CD4-positive, CD25-positive, alpha-beta regulatory T cell (primary cell): ENCODE data around the gene PSG6. TPM values are rescaled to one million over a fixed set of nuclear protein-coding genes. Genes with fewer than 3 reads are reported as not detected.
A peak's percentile ranks its signal among the peaks of the same experiment; 100 is the strongest.
"Not testable (repeated sequence)": the region's sequence is repeated elsewhere in the genome, so short reads cannot be mapped to it uniquely, and the experiment has no call there.

Experiments used
- ATAC-seq, 2 donors: fragments of 150-1000 bp; cut with Tn5 transposase; one replicate each; pipeline ENCODE4 v1.10.0; 2021; ENCODE audit warnings: low read depth in 2 of 2, moderate number of reproducible peaks in 2 of 2, moderate library complexity in 1 of 2
- DNase-seq, 3 donors: peaks; one replicate each; pipeline versions ENCODE4 v3.0.0 to v3.0.0-alpha.2; 2012 to 2022; ENCODE audit warnings: mixed read lengths in 1 of 3
- H3K27ac ChIP-seq: one replicate; pipeline ENCODE4 v1.7.0; 2013; ENCODE audit warnings: mild to moderate bottlenecking, low read length; ENCODE audit not compliant: insufficient read depth, poor library complexity, severe bottlenecking
- H3K27me3 ChIP-seq: one replicate; pipeline ENCODE4 v1.7.0; 2013; ENCODE audit warnings: low read length; ENCODE audit not compliant: control insufficient read depth, insufficient read depth
- H3K36me3 ChIP-seq: one replicate; pipeline ENCODE4 v1.7.0; 2013; ENCODE audit warnings: mild to moderate bottlenecking, low read length, moderate library complexity; ENCODE audit not compliant: control insufficient read depth, insufficient read depth
- H3K4me1 ChIP-seq: 2 replicates; pipeline ENCODE4 v1.7.0; 2013; ENCODE audit warnings: mild to moderate bottlenecking, low read length; ENCODE audit not compliant: insufficient read depth, control insufficient read depth, poor library complexity, severe bottlenecking
- H3K4me3 ChIP-seq: one replicate; pipeline ENCODE4 v1.7.0; 2013; ENCODE audit warnings: low read depth, mild to moderate bottlenecking, low read length, moderate library complexity
- H3K9me3 ChIP-seq, 2 experiments: 1 replicate in 1 of 2; 2 replicates in 1 of 2; pipeline ENCODE4 v1.7.0; 2013; ENCODE audit warnings: low read length in 2 of 2, mild to moderate bottlenecking in 1 of 2, moderate library complexity in 1 of 2; ENCODE audit not compliant: control insufficient read depth in 2 of 2
- H3K27ac Mint-ChIP-seq, 3 donors: one replicate each; pipeline ENCODE4 v1.8.0; 2020 to 2022; ENCODE audit warnings: mild to moderate bottlenecking in 3 of 3, mixed read lengths in 3 of 3, moderate library complexity in 2 of 3
- H3K27me3 Mint-ChIP-seq: one replicate; pipeline ENCODE4 v1.8.0; 2022; ENCODE audit warnings: mild to moderate bottlenecking, mixed read lengths
- H3K36me3 Mint-ChIP-seq: one replicate; pipeline ENCODE4 v1.8.0; 2020; ENCODE audit warnings: mixed read lengths
- H3K4me1 Mint-ChIP-seq, 4 donors: one replicate each; pipeline ENCODE4 v1.8.0; 2020 to 2022; ENCODE audit warnings: mixed read lengths in 4 of 4, mild to moderate bottlenecking in 1 of 4
- H3K4me3 Mint-ChIP-seq, 4 donors: one replicate each; pipeline ENCODE4 v1.8.0; 2020 to 2022; ENCODE audit warnings: mild to moderate bottlenecking in 4 of 4, mixed read lengths in 4 of 4, moderate library complexity in 3 of 4
- H3K9me3 Mint-ChIP-seq, 7 donors: one replicate each; pipeline ENCODE4 v1.8.0; 2020 to 2022; ENCODE audit warnings: mixed read lengths in 7 of 7, mild to moderate bottlenecking in 3 of 7, moderate library complexity in 2 of 7
- polyA plus RNA-seq, 4 donors: library from polyadenylated mRNA; unstranded; fragments of 300-500 nt; fragmentation: Illumina TruSeq; gene quantifications; one replicate each; pipeline ENCODE4 v1.2.3, GENCODE V29; 2021
- total RNA-seq: library from RNA; stranded (reverse); gene quantifications from one replicate; pipeline ENCODE4 v1.2.3, GENCODE V29; 2022

PSG6 gene
- total and polyA plus RNA-seq, 5 donors from 2014 or later, result 0.37 TPM; not detected in 4

DNA sequence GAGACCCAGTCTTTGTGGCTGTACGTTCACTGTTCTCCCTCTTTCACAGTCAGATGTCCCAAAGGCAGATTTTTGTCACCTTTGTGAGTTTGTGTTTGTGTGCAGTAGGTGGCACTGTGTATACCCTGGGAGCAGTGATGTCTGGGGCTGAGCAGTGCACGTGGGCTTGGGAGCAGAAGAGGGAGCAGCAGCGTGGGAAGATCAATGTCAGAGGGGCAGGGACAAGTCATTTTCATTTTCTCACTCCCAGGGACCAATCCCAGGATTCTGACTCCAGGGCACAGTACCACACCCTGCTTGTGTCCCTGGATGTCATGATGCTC lies 2.0 kb upstream of the PSG6 start:
- H3K36me3 ChIP-seq, result no peaks in the 10 kb centered on the region
- no peak overlapping the region for H3K4me3 ChIP-seq
- H3K27ac ChIP-seq, result no peak overlapping the region
- H3K27ac Mint-ChIP-seq, result no peak overlapping the region
- no peaks in the 10 kb centered on the region for H3K27me3 ChIP-seq
- no peaks in the 10 kb centered on the region for H3K9me3 ChIP-seq
- DNase-seq (no peak), ATAC-seq (no peak)
- no peak overlapping the region for H3K4me3 Mint-ChIP-seq
- H3K9me3 Mint-ChIP-seq, result peaks cover 0 to 5% (median 0%) of the 10 kb centered on the region in 7 donors
- no peaks in the 10 kb centered on the region for H3K4me1 Mint-ChIP-seq
- no peaks in the 10 kb centered on the region for H3K36me3 Mint-ChIP-seq
- H3K27me3 Mint-ChIP-seq, result peaks cover 8% of the 10 kb centered on the region
- H3K4me1 ChIP-seq, result no peaks in the 10 kb centered on the region

DNA sequence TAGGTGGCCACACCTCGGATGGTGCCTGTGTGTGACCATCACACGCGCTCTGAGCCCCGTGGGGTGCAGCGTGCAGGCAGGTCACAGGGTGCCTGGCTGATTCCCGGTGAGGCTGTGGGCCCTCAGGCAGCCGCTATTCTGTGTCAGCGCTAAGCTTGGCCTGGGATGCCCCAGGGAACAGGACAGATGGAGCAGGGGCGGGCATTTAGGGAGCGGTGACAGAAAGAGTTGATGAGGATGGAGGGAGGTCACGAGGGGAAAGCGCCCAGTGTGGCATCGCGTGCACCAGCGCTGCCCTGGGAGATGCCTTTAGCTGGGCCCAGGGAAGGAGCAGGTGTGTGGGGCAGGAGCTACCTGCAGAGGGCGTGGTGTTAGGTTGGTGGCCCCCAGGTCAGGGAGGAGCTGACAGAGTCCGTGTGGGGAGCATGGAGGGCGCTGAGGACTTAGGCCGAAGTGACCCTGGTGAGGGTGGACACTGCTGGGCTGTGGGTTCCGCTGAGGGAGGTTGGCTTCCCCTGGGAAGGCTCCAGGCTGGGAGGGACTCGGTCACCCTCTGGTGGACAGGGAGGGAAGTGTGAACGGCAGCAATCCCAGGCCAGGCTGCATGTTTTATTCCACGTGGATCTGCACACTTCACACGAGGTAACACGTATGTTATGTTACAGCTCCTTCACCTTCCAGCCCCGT lies 1.5 kb upstream of the PSG6 start:
- not testable (repeated sequence) for H3K27ac ChIP-seq, H3K9me3 Mint-ChIP-seq, H3K4me3 ChIP-seq, H3K36me3 ChIP-seq, H3K4me1 Mint-ChIP-seq, H3K27me3 Mint-ChIP-seq, H3K27ac Mint-ChIP-seq, H3K4me1 ChIP-seq, H3K36me3 Mint-ChIP-seq, H3K4me3 Mint-ChIP-seq, H3K9me3 ChIP-seq, ATAC-seq, H3K27me3 ChIP-seq, DNase-seq

DNA sequence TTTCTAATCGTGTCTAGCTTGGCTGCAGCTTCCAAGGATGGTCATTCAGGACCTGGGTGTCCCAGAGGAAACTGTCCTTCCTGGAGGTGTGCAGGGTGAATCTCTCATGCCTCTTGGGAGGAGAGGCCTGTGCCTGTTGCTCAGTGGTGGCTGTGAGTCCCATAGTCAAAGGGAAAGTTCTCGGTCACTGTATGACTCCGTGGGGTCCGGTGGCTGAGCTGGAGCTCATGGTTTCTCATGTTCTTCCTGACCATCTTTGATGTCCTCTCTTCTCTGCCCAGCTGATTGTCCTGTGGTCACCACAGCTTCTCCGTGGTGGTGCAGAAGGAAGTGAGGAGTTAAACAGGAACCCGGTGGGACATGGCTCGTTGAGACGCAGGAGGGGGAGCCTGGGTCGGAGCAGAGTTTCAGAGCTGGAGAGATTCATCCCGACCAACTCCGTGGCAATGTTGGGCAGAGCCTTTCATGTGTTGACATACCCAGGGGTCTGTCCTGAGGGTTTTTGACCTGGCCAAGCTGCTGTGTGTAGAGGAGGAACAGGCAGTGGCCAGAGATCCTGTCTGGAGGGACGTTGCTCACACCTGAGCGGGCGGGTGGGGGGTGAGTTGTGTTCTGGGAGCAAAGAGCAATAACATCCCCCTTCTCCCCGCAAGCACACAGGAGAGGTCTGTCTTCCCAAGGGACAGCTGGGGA lies 829 bp upstream of the PSG6 start:
- H3K9me3 ChIP-seq, H3K4me3 Mint-ChIP-seq, DNase-seq, ATAC-seq, H3K36me3 ChIP-seq, H3K27me3 ChIP-seq, H3K27me3 Mint-ChIP-seq, H3K9me3 Mint-ChIP-seq, H3K4me1 ChIP-seq, H3K27ac Mint-ChIP-seq, H3K27ac ChIP-seq, H3K4me3 ChIP-seq, H3K4me1 Mint-ChIP-seq, H3K36me3 Mint-ChIP-seq: not testable (repeated sequence)

DNA sequence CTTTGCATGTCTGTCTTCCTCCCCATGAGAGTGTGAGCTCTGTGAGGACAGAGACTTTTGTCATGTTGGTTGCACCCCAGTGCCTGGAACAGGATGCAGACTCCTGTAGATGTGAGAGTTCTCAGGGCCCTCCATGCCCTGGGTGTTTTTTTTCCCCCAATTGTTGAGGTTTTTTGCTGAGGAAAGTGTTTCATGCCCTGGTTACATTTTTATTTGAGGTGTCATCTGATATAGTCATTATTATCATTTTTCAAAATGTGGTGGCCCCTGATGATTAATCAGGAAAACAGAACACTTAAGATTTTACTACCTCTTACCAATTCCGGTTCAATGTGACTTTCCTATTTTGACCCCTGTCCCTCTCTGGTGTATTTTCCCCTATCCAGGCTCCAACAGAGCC lies 763 bp downstream of the PSG6 start:
- not testable (repeated sequence) for H3K4me1 ChIP-seq, H3K36me3 Mint-ChIP-seq, ATAC-seq, H3K27me3 Mint-ChIP-seq, H3K9me3 Mint-ChIP-seq, H3K9me3 ChIP-seq, H3K4me3 ChIP-seq, DNase-seq, H3K4me1 Mint-ChIP-seq, H3K4me3 Mint-ChIP-seq, H3K36me3 ChIP-seq, H3K27ac ChIP-seq, H3K27me3 ChIP-seq
- peak overlapping the region in 1 of 3 donors; percentile 45 for H3K27ac Mint-ChIP-seq

DNA sequence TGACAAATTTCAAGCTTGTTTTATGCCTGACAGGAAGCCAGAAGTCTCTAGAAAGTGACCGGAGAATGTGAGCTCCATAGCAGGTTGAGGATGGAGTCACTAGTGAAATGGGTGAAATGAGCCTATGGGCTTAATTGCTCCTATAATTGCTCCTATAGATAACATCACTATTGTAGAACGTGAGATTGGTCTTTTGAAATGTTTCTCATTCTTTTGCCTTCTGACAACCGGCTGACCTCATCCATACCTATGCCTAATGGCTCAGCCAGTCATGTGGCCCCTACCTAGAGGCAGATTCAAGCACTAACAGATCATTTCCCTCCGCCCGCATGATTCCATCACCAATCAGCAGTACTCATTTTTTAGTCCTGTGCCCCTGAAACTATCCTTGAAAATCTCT lies 4.2 kb downstream of the PSG6 start:
- H3K27ac Mint-ChIP-seq, H3K27me3 Mint-ChIP-seq, H3K27ac ChIP-seq, ATAC-seq, H3K36me3 ChIP-seq, H3K4me3 Mint-ChIP-seq, H3K4me1 ChIP-seq, H3K9me3 ChIP-seq, H3K27me3 ChIP-seq, DNase-seq, H3K4me3 ChIP-seq, H3K4me1 Mint-ChIP-seq, H3K36me3 Mint-ChIP-seq, H3K9me3 Mint-ChIP-seq: not testable (repeated sequence)

DNA sequence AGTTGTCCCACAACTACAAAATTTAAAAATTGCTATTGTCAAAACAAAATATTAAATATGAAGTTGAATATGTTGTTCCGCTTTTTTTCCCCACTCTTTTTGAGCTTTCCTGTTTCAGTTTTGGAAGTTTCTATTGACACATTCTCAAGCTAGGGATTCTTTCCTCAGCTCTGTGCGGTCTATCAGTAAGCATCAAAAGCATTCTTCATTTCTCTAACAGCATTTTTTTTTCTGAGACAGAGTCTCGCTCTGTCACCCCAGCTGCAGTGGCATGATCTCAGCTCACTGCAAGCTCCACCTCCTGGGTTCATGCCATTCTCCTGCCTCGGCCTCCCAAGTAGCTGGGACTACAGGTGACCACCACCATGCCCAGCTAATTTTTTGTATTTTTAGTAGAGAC lies 4.8 kb downstream of the PSG6 start:
- H3K27ac ChIP-seq, H3K27me3 ChIP-seq, H3K27ac Mint-ChIP-seq, H3K36me3 ChIP-seq, H3K9me3 ChIP-seq, ATAC-seq, H3K4me3 Mint-ChIP-seq, H3K4me1 ChIP-seq, H3K36me3 Mint-ChIP-seq, H3K4me3 ChIP-seq, H3K27me3 Mint-ChIP-seq, H3K4me1 Mint-ChIP-seq, H3K9me3 Mint-ChIP-seq, DNase-seq: not testable (repeated sequence)

DNA sequence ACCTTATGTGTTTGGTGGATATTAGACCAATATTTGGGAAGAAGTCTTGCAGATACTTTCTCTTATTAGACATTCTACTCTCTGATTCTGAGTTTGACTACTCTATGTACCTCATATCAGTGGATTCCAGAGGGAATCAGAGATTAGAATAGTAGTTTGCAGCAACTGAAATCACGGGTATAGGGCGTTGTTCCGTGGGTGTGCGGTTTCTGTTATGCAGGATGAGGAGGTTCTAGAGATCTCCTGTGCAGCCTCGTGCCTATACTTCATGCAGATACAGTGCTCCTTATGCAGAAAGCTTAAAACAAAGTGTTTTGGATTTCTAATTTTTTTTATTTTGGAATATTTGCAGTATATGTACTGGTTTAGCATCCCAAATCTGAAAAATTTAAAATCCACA lies 6.0 kb downstream of the PSG6 start:
- H3K36me3 ChIP-seq, H3K4me1 ChIP-seq, H3K36me3 Mint-ChIP-seq, H3K4me3 ChIP-seq, H3K27me3 ChIP-seq, H3K27ac ChIP-seq, H3K27me3 Mint-ChIP-seq, H3K9me3 Mint-ChIP-seq, H3K27ac Mint-ChIP-seq, DNase-seq, H3K9me3 ChIP-seq, H3K4me3 Mint-ChIP-seq, H3K4me1 Mint-ChIP-seq, ATAC-seq: not testable (repeated sequence)

DNA sequence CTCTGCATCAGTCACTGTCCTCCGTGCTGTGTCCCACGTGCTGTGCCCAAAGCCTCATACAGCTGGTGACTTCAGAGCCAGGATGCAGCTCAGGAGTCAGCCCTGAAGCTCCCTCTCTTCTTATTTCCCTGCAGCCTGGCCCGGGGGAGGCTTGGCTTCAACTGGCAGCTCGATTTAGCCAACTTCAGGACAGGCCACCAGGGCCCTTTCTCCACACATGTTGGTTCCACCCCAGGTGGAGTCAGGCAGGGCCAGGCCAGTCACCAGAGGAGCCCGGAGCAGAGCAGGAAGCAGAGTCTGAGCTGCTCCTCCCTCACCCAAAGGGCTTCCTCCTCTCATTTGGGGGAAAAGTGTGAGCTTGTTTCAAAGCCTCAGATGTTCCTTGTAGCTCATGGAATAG lies 11.5 kb downstream of the PSG6 start:
- H3K4me1 Mint-ChIP-seq, ATAC-seq, H3K9me3 ChIP-seq, H3K27ac ChIP-seq, H3K36me3 ChIP-seq, H3K9me3 Mint-ChIP-seq, H3K36me3 Mint-ChIP-seq, H3K27me3 ChIP-seq, H3K4me3 ChIP-seq, H3K4me1 ChIP-seq, H3K4me3 Mint-ChIP-seq, H3K27me3 Mint-ChIP-seq, DNase-seq, H3K27ac Mint-ChIP-seq: not testable (repeated sequence)
